GM23248 (cell line): ENCODE measurements around the gene HTRA1.

Source experiments
- EZH2 ChIP-seq: fragments of 200-600 bp; sonication (generic); IDR thresholded peaks from 2 replicates; pipeline ENCODE4 v1.6.1; 2018; ENCODE audit warnings: antibody characterized with exemption, mild to moderate bottlenecking; ENCODE audit not compliant: insufficient read depth, poor library complexity, severe bottlenecking
- EZH2phosphoT487 ChIP-seq: fragments of 200-600 bp; sonication (generic); IDR thresholded peaks from 2 replicates; pipeline ENCODE4 v1.6.1; 2018; ENCODE audit warnings: antibody characterized with exemption, moderate library complexity, mild to moderate bottlenecking, low read depth; ENCODE audit not compliant: insufficient read depth

GRCh38 chr10:122490786-122491680 is 29.7 kb downstream of the HTRA1 start:
- TF ChIP-seq EZH2 = no peak
- TF ChIP-seq EZH2phosphoT487 = no peak
